Measurements from ENCODE around the gene NCBP3. TPM values are rescaled to one million over a fixed set of nuclear protein-coding genes. Genes with fewer than 3 reads are reported as not detected.

The NCBP3 gene
- total and polyA plus RNA-seq, 4 donors: 4.6 to 17.1 (median 8.3) TPM

DNA sequence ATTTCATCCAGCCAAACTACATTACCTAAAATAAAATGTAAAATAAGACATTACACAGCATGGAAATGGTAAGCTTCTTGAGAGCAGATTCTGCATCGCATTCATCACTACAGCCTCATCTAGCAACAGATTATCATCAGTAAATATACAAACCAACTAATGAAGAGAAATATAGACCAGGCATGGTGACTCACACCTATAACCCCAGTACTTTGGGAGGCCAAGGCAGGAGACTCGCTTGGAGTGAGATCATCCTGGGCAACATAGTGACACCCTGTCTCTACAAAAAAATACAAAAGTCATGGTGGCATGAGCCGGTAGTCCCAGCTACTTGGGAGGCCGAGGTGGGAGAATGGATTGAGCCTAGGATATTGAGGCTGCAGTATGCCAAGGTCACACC, 19.9 kb downstream of the NCBP3 start (continued):
- TF ChIP-seq, protein P1, sequence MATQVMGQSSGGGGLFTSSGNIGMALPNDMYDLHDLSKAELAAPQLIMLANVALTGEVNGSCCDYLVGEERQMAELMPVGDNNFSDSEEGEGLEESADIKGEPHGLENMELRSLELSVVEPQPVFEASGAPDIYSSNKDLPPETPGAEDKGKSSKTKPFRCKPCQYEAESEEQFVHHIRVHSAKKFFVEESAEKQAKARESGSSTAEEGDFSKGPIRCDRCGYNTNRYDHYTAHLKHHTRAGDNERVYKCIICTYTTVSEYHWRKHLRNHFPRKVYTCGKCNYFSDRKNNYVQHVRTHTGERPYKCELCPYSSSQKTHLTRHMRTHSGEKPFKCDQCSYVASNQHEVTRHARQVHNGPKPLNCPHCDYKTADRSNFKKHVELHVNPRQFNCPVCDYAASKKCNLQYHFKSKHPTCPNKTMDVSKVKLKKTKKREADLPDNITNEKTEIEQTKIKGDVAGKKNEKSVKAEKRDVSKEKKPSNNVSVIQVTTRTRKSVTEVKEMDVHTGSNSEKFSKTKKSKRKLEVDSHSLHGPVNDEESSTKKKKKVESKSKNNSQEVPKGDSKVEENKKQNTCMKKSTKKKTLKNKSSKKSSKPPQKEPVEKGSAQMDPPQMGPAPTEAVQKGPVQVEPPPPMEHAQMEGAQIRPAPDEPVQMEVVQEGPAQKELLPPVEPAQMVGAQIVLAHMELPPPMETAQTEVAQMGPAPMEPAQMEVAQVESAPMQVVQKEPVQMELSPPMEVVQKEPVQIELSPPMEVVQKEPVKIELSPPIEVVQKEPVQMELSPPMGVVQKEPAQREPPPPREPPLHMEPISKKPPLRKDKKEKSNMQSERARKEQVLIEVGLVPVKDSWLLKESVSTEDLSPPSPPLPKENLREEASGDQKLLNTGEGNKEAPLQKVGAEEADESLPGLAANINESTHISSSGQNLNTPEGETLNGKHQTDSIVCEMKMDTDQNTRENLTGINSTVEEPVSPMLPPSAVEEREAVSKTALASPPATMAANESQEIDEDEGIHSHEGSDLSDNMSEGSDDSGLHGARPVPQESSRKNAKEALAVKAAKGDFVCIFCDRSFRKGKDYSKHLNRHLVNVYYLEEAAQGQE (IDR thresholded peaks at IDR 0.05): no peak
- TF ChIP-seq YY1 (IDR thresholded peaks at IDR 0.05) (no peak), NR2F2 (IDR thresholded peaks at IDR 0.05) (no peak), FOXA1 (IDR thresholded peaks at IDR 0.05) (no peak)
- TF ChIP-seq, protein P2, sequence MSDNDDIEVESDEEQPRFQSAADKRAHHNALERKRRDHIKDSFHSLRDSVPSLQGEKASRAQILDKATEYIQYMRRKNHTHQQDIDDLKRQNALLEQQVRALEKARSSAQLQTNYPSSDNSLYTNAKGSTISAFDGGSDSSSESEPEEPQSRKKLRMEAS (IDR thresholded peaks at IDR 0.05): no peak

DNA sequence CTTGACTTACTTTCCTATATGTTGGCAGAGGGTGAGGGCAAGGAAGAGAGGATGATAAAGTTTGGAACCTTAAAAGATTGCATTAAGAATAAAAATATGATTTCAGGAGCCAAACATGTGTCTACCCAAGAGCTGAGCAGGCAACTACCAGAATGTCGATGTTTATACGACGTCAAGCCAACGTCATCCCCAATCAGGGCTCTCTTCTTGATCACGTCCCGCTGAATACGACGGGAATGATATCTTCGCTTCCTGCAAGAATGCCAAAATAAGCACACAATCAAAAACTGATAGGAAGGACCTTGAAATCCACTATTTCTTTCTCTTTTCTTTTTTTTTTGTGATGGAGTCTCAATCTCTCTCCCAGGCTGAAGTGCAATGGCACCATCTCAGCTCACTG, 24.9 kb downstream of the NCBP3 start:
- Histone ChIP-seq H3K9me3 (ENCODE audit: control insufficient read depth in 4 of 4, low read length in 3 of 4) (no peaks in the 10 kb centered on the region), H3K4me3 (ENCODE audit: low read depth in 1 of 3, low read length in 3 of 3) (no peak overlapping the region), H3K9ac (ENCODE audit: low read depth in 1 of 2, low read length in 2 of 2) (no peak overlapping the region), H3K4me1 (ENCODE audit: control insufficient read depth in 4 of 4, insufficient read depth in 4 of 4, low read length in 3 of 4) (no peaks in the 10 kb centered on the region), H3K36me3 (ENCODE audit: control insufficient read depth in 4 of 4, insufficient read depth in 3 of 4, low read depth in 1 of 4, low read length in 3 of 4) (peaks cover 10 to 67% (median 58%) of the 10 kb centered on the region in 4 donors), H3K27ac (ENCODE audit: low read depth in 1 of 2, low read length in 2 of 2) (no peak overlapping the region), H3K27me3 (ENCODE audit: control insufficient read depth in 4 of 4, insufficient read depth in 4 of 4, low read length in 3 of 4) (no peaks in the 10 kb centered on the region)
- TF ChIP-seq RXRA (IDR thresholded peaks at IDR 0.05) (no peak), JUND (IDR thresholded peaks at IDR 0.05) (no peak)
- TF ChIP-seq, protein P1 (IDR thresholded peaks at IDR 0.05): no peak
- DNase-seq (ENCODE audit: low spot score): no peak
- 87% methylated on average over 9 of the region's 9 CpGs for WGBS

DNA sequence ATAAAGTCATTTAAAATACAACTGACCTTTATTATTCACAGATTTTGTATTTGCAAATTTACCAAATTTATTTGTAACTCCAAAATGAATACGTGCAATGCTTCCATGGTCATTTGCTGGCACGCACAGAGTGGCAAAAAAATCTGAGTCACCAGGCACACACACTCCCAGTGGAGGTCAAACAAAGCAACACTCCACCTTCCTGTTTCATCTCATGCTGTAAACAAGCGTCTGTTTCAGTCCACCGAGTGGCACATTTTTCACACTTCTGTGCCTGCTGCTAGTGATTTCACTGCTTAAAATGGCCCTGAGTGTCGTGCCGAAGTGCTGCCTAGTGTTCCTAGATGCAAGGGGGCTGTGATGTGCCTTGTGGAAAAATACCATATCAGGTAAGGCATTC, 27.3 kb downstream of the NCBP3 start:
- H3K36me3 ChIP-seq (ENCODE audit: control insufficient read depth in 4 of 4, insufficient read depth in 3 of 4, low read depth in 1 of 4, low read length in 3 of 4): peaks cover 8 to 63% (median 51%) of the 10 kb centered on the region in 4 donors
- H3K4me1 ChIP-seq (ENCODE audit: control insufficient read depth in 4 of 4, insufficient read depth in 4 of 4, low read length in 3 of 4): no peaks in the 10 kb centered on the region
- no peak for DNase-seq (ENCODE audit: low spot score)
- TF ChIP-seq, protein P1 (IDR thresholded peaks at IDR 0.05): no peak
- no peak for TF ChIP-seq HNF4A (conservative IDR thresholded peaks at IDR 0.05)
- no peak for TF ChIP-seq FOXA2 (IDR thresholded peaks at IDR 0.05)
- no peak for TF ChIP-seq SP1 (IDR thresholded peaks at IDR 0.05)
- TF ChIP-seq, protein P3, sequence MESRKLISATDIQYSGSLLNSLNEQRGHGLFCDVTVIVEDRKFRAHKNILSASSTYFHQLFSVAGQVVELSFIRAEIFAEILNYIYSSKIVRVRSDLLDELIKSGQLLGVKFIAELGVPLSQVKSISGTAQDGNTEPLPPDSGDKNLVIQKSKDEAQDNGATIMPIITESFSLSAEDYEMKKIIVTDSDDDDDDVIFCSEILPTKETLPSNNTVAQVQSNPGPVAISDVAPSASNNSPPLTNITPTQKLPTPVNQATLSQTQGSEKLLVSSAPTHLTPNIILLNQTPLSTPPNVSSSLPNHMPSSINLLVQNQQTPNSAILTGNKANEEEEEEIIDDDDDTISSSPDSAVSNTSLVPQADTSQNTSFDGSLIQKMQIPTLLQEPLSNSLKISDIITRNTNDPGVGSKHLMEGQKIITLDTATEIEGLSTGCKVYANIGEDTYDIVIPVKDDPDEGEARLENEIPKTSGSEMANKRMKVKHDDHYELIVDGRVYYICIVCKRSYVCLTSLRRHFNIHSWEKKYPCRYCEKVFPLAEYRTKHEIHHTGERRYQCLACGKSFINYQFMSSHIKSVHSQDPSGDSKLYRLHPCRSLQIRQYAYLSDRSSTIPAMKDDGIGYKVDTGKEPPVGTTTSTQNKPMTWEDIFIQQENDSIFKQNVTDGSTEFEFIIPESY (IDR thresholded peaks at IDR 0.05): no peak
- no peak for TF ChIP-seq HNF4G (IDR thresholded peaks at IDR 0.05)
- no peak for TF ChIP-seq EGR1 (IDR thresholded peaks at IDR 0.05; ENCODE audit: low read depth in 2 of 2)
- H3K4me3 ChIP-seq (ENCODE audit: low read depth in 1 of 3, low read length in 3 of 3): no peak overlapping the region
- no peak overlapping the region for H3K27ac ChIP-seq (ENCODE audit: low read depth in 1 of 2, low read length in 2 of 2)
- 82% methylated on average over 6 of the region's 6 CpGs for WGBS
- H3K9ac ChIP-seq (ENCODE audit: low read depth in 1 of 2, low read length in 2 of 2): no peak overlapping the region
- no peaks in the 10 kb centered on the region for H3K9me3 ChIP-seq (ENCODE audit: control insufficient read depth in 4 of 4, low read length in 3 of 4)
- H3K27me3 ChIP-seq (ENCODE audit: control insufficient read depth in 4 of 4, insufficient read depth in 4 of 4, low read length in 3 of 4): no peaks in the 10 kb centered on the region
